ENCODE measurements around the gene MXD1. TPM values are rescaled to one million over a fixed set of nuclear protein-coding genes. Genes with fewer than 3 reads are reported as not detected.
A peak's percentile ranks its signal among the peaks of the same experiment; 100 is the strongest.

MXD1 gene
- total RNA-seq, 1 donor from 2014 or later, result 30.5 TPM

DNA sequence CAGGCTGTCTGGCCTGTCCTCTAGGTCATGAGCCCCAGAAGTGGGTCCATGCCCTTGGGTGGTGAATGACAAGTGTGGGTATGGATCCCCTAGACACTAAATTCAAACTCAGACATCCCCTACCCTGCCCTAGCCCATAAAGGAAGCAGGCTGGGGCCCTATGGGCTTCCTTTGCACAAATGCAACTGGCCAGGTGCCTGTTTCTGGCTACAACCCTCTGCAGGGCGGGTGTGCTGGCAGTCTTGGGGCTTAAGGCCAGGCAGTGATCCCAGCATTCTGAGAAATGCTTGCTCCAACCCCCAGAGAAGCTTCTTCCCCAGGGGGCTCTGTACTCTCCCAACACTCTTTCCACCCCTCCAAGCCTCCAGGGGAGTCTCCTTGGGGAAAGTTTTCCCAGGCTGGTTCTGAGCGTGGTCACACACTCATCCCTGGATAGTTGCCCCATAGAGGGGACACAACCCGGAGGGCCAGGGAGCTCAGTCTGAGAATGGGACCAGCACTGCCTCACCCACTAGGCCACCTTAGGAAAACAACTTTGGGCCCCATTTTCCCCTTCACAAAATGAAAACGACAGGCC, 63.1 kb downstream of the MXD1 start:
- TF ChIP-seq, protein P1, sequence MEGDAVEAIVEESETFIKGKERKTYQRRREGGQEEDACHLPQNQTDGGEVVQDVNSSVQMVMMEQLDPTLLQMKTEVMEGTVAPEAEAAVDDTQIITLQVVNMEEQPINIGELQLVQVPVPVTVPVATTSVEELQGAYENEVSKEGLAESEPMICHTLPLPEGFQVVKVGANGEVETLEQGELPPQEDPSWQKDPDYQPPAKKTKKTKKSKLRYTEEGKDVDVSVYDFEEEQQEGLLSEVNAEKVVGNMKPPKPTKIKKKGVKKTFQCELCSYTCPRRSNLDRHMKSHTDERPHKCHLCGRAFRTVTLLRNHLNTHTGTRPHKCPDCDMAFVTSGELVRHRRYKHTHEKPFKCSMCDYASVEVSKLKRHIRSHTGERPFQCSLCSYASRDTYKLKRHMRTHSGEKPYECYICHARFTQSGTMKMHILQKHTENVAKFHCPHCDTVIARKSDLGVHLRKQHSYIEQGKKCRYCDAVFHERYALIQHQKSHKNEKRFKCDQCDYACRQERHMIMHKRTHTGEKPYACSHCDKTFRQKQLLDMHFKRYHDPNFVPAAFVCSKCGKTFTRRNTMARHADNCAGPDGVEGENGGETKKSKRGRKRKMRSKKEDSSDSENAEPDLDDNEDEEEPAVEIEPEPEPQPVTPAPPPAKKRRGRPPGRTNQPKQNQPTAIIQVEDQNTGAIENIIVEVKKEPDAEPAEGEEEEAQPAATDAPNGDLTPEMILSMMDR (IDR thresholded peaks at IDR 0.05; ENCODE audit: insufficient read depth, low read length, severe bottlenecking), result no peak
- no peaks in the 10 kb centered on the region for H3K27me3 ChIP-seq (ENCODE audit: control insufficient read depth, insufficient read depth, low read length)
- DNase-seq (ENCODE audit: low read depth), result no peak
- H3K4me3 ChIP-seq (ENCODE audit: low read depth, low read length), result no peak overlapping the region
- H3K36me3 ChIP-seq (ENCODE audit: control insufficient read depth, insufficient read depth, low read length), result no peaks in the 10 kb centered on the region
- FAIRE-seq, result no peak

DNA sequence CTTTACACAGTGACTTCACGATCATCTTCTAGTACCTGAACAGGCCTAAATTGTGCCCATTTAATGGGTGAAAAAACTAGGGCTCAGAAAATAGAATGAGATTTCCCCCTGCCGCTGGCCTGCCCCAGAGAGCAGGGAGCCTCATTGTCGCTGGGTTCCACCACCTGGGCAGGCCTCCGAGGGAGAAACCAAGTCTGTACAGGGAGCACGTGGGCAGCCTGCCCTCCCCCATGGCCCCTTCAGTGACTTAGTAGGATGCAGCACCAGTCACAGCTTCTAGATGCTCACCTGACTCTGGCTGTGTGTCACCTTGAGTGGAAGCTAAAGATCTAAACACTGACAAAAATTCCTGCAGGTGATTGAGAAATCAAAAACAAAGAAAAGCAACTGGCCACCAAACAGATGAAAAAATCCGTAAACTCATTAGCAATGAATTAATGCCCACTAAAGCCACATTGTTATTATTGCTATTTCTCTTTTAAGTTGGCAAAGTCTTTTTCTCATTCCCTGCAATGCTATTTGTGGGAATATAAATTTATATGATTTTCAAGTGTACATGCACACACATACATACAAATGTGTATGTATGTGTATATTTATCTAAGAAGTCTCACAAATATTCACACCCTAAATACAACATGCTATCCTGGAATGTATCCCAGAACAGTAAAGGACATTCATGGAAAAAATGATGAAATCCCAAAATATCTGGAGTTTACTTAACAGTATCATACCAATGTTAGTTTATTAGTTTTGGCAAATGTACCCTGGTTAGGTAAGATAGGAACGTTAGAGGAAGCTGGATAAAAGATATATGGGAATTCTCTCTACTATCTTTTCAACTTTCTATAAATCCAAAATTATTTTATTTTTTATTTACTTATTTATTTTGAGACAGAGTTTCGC, 65.2 kb downstream of the MXD1 start:
- DNase-seq (ENCODE audit: low read depth) (no peak), FAIRE-seq (no peak)
- Histone ChIP-seq H3K36me3 (ENCODE audit: control insufficient read depth, insufficient read depth, low read length) (no peaks in the 10 kb centered on the region), H3K27me3 (ENCODE audit: control insufficient read depth, insufficient read depth, low read length) (no peaks in the 10 kb centered on the region), H3K4me3 (ENCODE audit: low read depth, low read length) (no peak overlapping the region)
- TF ChIP-seq, protein P1 (IDR thresholded peaks at IDR 0.05; ENCODE audit: insufficient read depth, low read length, severe bottlenecking), result no peak

DNA sequence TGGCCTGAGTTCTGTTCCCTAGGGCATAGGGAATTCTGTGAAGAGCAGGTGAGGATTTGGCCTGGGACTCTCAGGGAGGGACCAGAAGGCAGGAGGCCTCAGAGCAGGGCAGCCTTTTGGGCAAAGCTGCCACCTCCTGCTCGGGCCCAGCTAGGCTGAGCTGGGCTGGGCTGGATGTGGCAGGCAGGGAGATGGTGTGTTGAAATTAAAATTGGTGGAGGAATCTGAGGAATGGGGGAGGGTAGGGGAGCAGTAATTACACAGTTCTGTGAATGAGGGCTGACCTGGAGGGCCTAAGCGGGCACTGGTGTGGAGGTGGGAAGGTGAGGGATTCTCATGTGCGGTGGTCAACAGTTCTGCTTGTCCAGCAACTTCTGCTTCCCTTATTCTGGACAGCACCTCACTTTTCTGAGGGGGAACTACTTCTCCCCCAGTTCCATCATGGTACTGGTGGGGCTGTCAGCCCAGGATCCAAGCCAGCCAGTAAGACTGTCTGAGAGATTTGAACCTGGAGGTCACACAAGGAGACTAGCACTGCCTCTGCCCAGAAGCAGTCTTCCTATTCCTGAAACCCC, 68.6 kb downstream of the MXD1 start:
- FAIRE-seq, result no peak
- TF ChIP-seq, protein P1 (IDR thresholded peaks at IDR 0.05; ENCODE audit: insufficient read depth, low read length, severe bottlenecking), result no peak
- Histone ChIP-seq H3K4me3 (ENCODE audit: low read depth, low read length) (no peak overlapping the region), H3K36me3 (ENCODE audit: control insufficient read depth, insufficient read depth, low read length) (no peaks in the 10 kb centered on the region), H3K27me3 (ENCODE audit: control insufficient read depth, insufficient read depth, low read length) (no peaks in the 10 kb centered on the region)
- DNase-seq (ENCODE audit: low read depth), result no peak

DNA sequence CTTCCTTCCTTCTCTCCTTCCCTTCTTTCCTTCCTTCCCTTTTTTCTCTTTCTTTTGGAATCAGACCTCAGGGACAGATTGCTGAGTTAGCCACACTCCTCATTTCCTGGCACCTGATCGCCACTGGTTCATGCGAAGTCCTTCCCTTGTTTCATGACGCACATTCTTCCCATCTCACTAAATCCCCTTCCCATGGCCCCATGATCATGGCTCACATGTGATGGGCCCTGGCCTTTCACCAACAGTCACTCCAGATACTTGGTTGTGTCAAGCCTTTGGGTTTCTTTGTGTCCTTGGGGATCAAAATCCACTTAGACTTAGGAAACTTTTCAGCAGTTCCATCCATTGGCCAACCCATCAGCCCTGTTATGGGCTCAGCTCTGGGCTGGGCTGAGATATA, 70.3 kb downstream of the MXD1 start:
- FAIRE-seq (peak; percentile 32), DNase-seq (ENCODE audit: low read depth) (no peak)
- Histone ChIP-seq H3K36me3 (ENCODE audit: control insufficient read depth, insufficient read depth, low read length) (no peaks in the 10 kb centered on the region), H3K27me3 (ENCODE audit: control insufficient read depth, insufficient read depth, low read length) (no peaks in the 10 kb centered on the region), H3K4me3 (ENCODE audit: low read depth, low read length) (no peak overlapping the region)
- TF ChIP-seq, protein P1 (IDR thresholded peaks at IDR 0.05; ENCODE audit: insufficient read depth, low read length, severe bottlenecking), result no peak

DNA sequence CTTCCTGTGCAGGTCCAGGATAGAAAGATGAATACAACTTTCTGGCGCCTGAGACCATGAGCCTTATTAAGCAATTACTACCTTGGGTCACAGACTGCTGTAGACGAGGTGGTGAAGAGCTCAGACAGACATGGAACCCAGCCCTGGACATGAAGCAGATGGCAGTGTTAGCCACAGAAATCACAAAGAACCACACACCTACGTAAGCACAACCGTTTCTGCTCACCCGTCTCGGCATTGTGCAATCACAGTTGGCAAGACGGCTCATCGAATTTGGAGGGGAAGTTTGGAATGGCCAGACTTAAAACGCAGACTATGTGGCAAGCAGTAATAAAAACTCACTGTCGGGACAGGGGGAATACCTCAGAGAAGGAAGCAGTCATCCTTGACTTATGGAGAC, 70.8 kb downstream of the MXD1 start:
- no peak for FAIRE-seq
- Histone ChIP-seq H3K36me3 (ENCODE audit: control insufficient read depth, insufficient read depth, low read length) (no peaks in the 10 kb centered on the region), H3K4me3 (ENCODE audit: low read depth, low read length) (no peak overlapping the region), H3K27me3 (ENCODE audit: control insufficient read depth, insufficient read depth, low read length) (no peaks in the 10 kb centered on the region)
- TF ChIP-seq, protein P1 (IDR thresholded peaks at IDR 0.05; ENCODE audit: insufficient read depth, low read length, severe bottlenecking), result no peak
- DNase-seq (ENCODE audit: low read depth), result no peak
